ENCODE data around the gene NAGLU. TPM values are rescaled to one million over a fixed set of nuclear protein-coding genes. Genes with fewer than 3 reads are reported as not detected.
"Not testable (repeated sequence)": the region's sequence is repeated elsewhere in the genome, so short reads cannot be mapped to it uniquely, and the experiment has no call there.

The NAGLU gene
- total RNA-seq, 1 experiment from 2014 or later: 29.5 TPM

DNA sequence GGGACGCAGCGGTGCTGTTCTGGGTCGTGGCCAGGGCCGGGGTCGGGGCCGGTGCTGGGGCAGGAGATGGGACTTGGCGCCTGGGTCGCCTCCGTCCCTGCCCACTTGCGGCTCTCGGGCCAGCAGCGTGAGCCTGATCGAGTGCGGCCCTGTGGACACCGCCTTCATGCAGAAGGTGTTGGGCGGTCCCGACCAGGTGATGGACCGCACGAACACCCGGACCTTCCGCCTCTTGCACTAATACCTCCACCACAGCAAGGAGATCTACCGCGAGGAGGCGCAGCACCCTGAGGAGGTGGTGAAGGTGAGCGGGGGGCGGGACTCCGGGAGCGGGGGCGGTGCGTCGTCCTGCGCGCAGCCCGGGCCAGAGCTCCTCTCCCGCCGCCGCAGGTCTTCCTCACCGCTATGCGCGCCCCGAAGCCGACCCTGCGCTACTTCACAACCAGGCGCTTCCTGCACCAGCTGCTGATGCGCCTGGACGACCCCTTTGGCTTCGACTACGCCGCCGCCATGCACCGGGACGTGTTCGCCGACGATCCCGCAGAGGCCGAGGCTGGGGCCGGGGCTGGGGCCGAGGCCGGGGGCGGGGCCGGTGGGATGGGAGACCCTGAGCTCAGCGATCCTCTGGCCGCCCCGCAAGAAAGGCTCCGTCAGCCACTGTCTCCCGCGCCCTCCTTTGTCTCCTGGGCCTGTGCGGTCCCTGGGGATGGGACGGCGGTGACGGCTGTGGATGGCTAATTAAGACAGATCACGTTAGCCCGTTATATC lies 12.2 kb downstream of the NAGLU start:
- BruUV-seq (replicated peaks): no TSS peak
- peak; percentile 68 for DNase-seq (ENCODE audit: unreplicated experiment)
- Mint-ChIP-seq H3K36me3 (ENCODE audit: insufficient read depth, unreplicated experiment) (peaks cover 20% of the 10 kb centered on the region), H3K27me3 (ENCODE audit: insufficient read depth, unreplicated experiment) (no peaks in the 10 kb centered on the region), H3K4me3 (ENCODE audit: unreplicated experiment) (peak overlapping the region; percentile 31), H3K4me1 (ENCODE audit: insufficient read depth, unreplicated experiment) (peaks cover 2% of the 10 kb centered on the region), H3K27ac (ENCODE audit: low read depth, unreplicated experiment) (no peak overlapping the region), H3K9me3 (ENCODE audit: unreplicated experiment) (no peaks in the 10 kb centered on the region)
- TF ChIP-seq, protein P1, sequence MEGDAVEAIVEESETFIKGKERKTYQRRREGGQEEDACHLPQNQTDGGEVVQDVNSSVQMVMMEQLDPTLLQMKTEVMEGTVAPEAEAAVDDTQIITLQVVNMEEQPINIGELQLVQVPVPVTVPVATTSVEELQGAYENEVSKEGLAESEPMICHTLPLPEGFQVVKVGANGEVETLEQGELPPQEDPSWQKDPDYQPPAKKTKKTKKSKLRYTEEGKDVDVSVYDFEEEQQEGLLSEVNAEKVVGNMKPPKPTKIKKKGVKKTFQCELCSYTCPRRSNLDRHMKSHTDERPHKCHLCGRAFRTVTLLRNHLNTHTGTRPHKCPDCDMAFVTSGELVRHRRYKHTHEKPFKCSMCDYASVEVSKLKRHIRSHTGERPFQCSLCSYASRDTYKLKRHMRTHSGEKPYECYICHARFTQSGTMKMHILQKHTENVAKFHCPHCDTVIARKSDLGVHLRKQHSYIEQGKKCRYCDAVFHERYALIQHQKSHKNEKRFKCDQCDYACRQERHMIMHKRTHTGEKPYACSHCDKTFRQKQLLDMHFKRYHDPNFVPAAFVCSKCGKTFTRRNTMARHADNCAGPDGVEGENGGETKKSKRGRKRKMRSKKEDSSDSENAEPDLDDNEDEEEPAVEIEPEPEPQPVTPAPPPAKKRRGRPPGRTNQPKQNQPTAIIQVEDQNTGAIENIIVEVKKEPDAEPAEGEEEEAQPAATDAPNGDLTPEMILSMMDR (IDR thresholded peaks at IDR 0.05; ENCODE audit: unreplicated experiment): no peak
- intact Hi-C loops (cut with micrococcal nuclease): no loop called here
- CTCF ChIA-PET: interaction anchor here (0.6 to 1.4 kb wide), 4 partner anchors 12 to 368 kb away, joined by 3 to 4 read pairs (median 3); partner anchors contain the start of gene NAGLU
- POLR2A ChIA-PET: interaction anchor here (0.7 kb wide), 2 partner anchors 9 to 18 kb away, joined by 3 read pairs; no protein-coding TSS in a partner anchor

DNA sequence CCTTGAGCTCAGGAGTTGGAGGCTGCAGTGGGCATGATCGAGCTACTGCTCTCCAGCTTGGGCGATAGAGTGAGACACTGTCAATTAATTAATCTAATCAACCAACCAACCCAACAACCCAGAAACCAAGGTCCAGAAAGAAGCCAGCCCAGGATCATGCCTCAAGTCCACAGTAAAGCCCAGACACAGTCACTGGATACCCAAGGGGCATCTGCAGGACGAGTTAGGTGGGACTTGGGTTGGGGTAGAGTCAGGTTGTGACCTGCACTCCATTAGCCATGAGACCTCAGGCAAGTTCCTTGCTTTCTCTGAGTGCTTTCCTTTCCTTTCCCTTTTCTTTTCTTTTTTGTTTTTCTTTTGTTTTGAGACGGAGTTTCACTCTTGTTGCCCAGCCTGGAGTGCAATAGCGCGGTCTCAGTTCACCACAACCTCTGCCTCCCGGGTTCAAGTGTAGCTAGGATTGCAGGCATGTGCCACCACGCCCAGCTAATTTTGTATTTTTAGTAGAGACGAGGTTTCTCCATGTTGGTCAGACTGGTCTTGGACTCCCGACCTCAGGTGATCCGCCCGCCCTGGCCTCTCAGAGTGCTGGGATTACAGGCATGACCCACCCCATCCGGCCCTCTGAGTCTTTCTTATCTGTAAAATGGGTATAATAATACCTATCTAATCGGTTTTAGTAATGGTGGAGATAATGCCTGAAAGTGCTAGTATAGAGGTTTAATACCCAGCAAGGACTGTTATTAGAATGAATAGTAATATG lies 13.1 kb downstream of the NAGLU start:
- Mint-ChIP-seq H3K4me1 (ENCODE audit: insufficient read depth, unreplicated experiment) (peaks cover 6% of the 10 kb centered on the region), H3K4me3 (ENCODE audit: unreplicated experiment) (no peak overlapping the region), H3K9me3 (ENCODE audit: unreplicated experiment) (no peaks in the 10 kb centered on the region), H3K36me3 (ENCODE audit: insufficient read depth, unreplicated experiment) (peaks cover 20% of the 10 kb centered on the region), H3K27ac (ENCODE audit: low read depth, unreplicated experiment) (no peak overlapping the region), H3K27me3 (ENCODE audit: insufficient read depth, unreplicated experiment) (no peaks in the 10 kb centered on the region)
- POLR2A ChIA-PET: no interaction called here
- no TSS peak for BruUV-seq (replicated peaks)
- TF ChIP-seq, protein P1 (IDR thresholded peaks at IDR 0.05; ENCODE audit: unreplicated experiment): no peak
- DNase-seq (ENCODE audit: unreplicated experiment): no peak
- CTCF ChIA-PET: no interaction called here
- intact Hi-C loops (cut with micrococcal nuclease): no loop called here

GRCh38 chr17:42552736-42553135 lies 16.7 kb downstream of the NAGLU start, which contains the start of gene HSD17B1:
Gene HSD17B1 (plus strand): TSS chr17:42552923. CDS start chr17:42552934, 11 bp downstream.
- H3K27ac Mint-ChIP-seq (ENCODE audit: low read depth, unreplicated experiment): peak within 1 kb of the TSS; percentile 89
- BruUV-seq (replicated peaks); H3K4me1 Mint-ChIP-seq (ENCODE audit: insufficient read depth, unreplicated experiment); H3K9me3 Mint-ChIP-seq (ENCODE audit: unreplicated experiment); DNase-seq (ENCODE audit: unreplicated experiment); H3K27me3 Mint-ChIP-seq (ENCODE audit: insufficient read depth, unreplicated experiment); intact Hi-C loops (cut with micrococcal nuclease): not testable (repeated sequence)
- peak within 1 kb of the TSS; percentile 91 for H3K4me3 Mint-ChIP-seq (ENCODE audit: unreplicated experiment)
- POLR2A ChIA-PET: interaction anchor here (2.4 to 3.1 kb wide), 4 partner anchors 17 to 131 kb away, joined by 17 to 38 read pairs (median 25); partner anchors contain the start of genes CAVIN1, NAGLU and PSMC3IP
- H3K36me3 Mint-ChIP-seq (ENCODE audit: insufficient read depth, unreplicated experiment): peaks cover 10% of the 10 kb centered on the region
- CTCF ChIA-PET: interaction anchor here (0.7 kb wide), 2 partner anchors 138 to 861 kb away, joined by 3 read pairs; no protein-coding TSS in a partner anchor

- peaks cover 6% of the 10 kb centered on the region for H3K4me1 Mint-ChIP-seq (ENCODE audit: insufficient read depth, unreplicated experiment)
- H3K27ac Mint-ChIP-seq (ENCODE audit: low read depth, unreplicated experiment): peak overlapping the region; percentile 89
- peak overlapping the region; percentile 91 for H3K4me3 Mint-ChIP-seq (ENCODE audit: unreplicated experiment)
- peaks cover 6% of the 10 kb centered on the region for H3K36me3 Mint-ChIP-seq (ENCODE audit: insufficient read depth, unreplicated experiment)
- ChIA-PET POLR2A (interaction anchor here (0.6 to 3.1 kb wide), 17 partner anchors 9 to 530 kb away, joined by 3 to 38 read pairs (median 5); partner anchors contain the start of genes BECN1, CAVIN1, CNTD1 and COA3), CTCF (interaction anchor here (0.5 to 1.4 kb wide), 7 partner anchors 11 to 862 kb away, joined by 3 to 5 read pairs (median 3); no protein-coding TSS in a partner anchor)
- intact Hi-C loops (cut with micrococcal nuclease): no loop called here
- H3K9me3 Mint-ChIP-seq (ENCODE audit: unreplicated experiment): no peaks in the 10 kb centered on the region
- DNase-seq (ENCODE audit: unreplicated experiment): peak; percentile 60
- BruUV-seq (replicated peaks): no TSS peak
- no peaks in the 10 kb centered on the region for H3K27me3 Mint-ChIP-seq (ENCODE audit: insufficient read depth, unreplicated experiment)
- TF ChIP-seq, protein P1 (IDR thresholded peaks at IDR 0.05; ENCODE audit: unreplicated experiment): no peak
Measured at GRCh38 chr17:42553161-42553818, 17.2 kb downstream of the NAGLU start.

Measured in MCF 10A (cell line).